ENCODE measurements around the gene CD96. TPM values are rescaled to one million over a fixed set of nuclear protein-coding genes. Genes with fewer than 3 reads are reported as not detected.

CD96 gene
- total and polyA plus RNA-seq, 2 donors (not counting 1 experiment from before 2014, with no cell fraction given): 0.10 TPM; not detected in 1

- Histone ChIP-seq H3K4me2 (ENCODE audit: extremely low read depth, insufficient read depth, low read length) (no peak overlapping the region), H4K20me1 (ENCODE audit: control insufficient read depth, extremely low read depth, insufficient read depth, low read length) (no peaks in the 10 kb centered on the region), H3K4me1 (ENCODE audit: control insufficient read depth, extremely low read depth, insufficient read depth, low read length) (no peaks in the 10 kb centered on the region), H2AFZ (ENCODE audit: low read length) (no peak overlapping the region), H3K36me3 (ENCODE audit: control insufficient read depth, insufficient read depth, low read length) (no peaks in the 10 kb centered on the region), H3K27me3 (ENCODE audit: control insufficient read depth, insufficient read depth, low read length) (no peaks in the 10 kb centered on the region), H3K4me3 (replicated peaks in 1 of 4; ENCODE audit: control extremely low read depth in 1 of 4, insufficient read depth in 1 of 4, low read depth in 3 of 4, low read length in 4 of 4) (no peak overlapping the region), H3K9me3 (ENCODE audit: control insufficient read depth, insufficient read depth, low read depth, low read length) (no peaks in the 10 kb centered on the region), H3K27ac (ENCODE audit: insufficient read depth, low read length) (no peak overlapping the region), H3K9ac (ENCODE audit: insufficient read depth, low read length) (no peak overlapping the region), H3K79me2 (ENCODE audit: control insufficient read depth, insufficient read depth, low read length) (no peaks in the 10 kb centered on the region)
- no peak for DNase-seq (ENCODE audit: low read depth in 2 of 2)
- TF ChIP-seq EZH2 (IDR thresholded peaks at IDR 0.05; ENCODE audit: low read length, missing control alignments): no peak
- TF ChIP-seq, protein P1, sequence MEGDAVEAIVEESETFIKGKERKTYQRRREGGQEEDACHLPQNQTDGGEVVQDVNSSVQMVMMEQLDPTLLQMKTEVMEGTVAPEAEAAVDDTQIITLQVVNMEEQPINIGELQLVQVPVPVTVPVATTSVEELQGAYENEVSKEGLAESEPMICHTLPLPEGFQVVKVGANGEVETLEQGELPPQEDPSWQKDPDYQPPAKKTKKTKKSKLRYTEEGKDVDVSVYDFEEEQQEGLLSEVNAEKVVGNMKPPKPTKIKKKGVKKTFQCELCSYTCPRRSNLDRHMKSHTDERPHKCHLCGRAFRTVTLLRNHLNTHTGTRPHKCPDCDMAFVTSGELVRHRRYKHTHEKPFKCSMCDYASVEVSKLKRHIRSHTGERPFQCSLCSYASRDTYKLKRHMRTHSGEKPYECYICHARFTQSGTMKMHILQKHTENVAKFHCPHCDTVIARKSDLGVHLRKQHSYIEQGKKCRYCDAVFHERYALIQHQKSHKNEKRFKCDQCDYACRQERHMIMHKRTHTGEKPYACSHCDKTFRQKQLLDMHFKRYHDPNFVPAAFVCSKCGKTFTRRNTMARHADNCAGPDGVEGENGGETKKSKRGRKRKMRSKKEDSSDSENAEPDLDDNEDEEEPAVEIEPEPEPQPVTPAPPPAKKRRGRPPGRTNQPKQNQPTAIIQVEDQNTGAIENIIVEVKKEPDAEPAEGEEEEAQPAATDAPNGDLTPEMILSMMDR (conservative IDR thresholded peaks at IDR 0.05 in 1 of 2, IDR thresholded peaks at IDR 0.05 in 1 of 2; ENCODE audit: low read depth in 1 of 2, low read length in 2 of 2): no peak
Observed at GRCh38 chr3:111605493-111605892, 63.5 kb downstream of the CD96 start.

- Histone ChIP-seq H3K4me1 (ENCODE audit: control insufficient read depth, extremely low read depth, insufficient read depth, low read length) (no peaks in the 10 kb centered on the region), H3K36me3 (ENCODE audit: control insufficient read depth, insufficient read depth, low read length) (no peaks in the 10 kb centered on the region), H3K4me3 (replicated peaks in 1 of 4; ENCODE audit: control extremely low read depth in 1 of 4, insufficient read depth in 1 of 4, low read depth in 3 of 4, low read length in 4 of 4) (no peak overlapping the region), H3K79me2 (ENCODE audit: control insufficient read depth, insufficient read depth, low read length) (no peaks in the 10 kb centered on the region), H2AFZ (ENCODE audit: low read length) (no peak overlapping the region), H3K9me3 (ENCODE audit: control insufficient read depth, insufficient read depth, low read depth, low read length) (no peaks in the 10 kb centered on the region), H3K27me3 (ENCODE audit: control insufficient read depth, insufficient read depth, low read length) (no peaks in the 10 kb centered on the region), H3K4me2 (ENCODE audit: extremely low read depth, insufficient read depth, low read length) (no peak overlapping the region), H3K9ac (ENCODE audit: insufficient read depth, low read length) (no peak overlapping the region), H4K20me1 (ENCODE audit: control insufficient read depth, extremely low read depth, insufficient read depth, low read length) (no peaks in the 10 kb centered on the region), H3K27ac (ENCODE audit: insufficient read depth, low read length) (no peak overlapping the region)
- DNase-seq (ENCODE audit: low read depth in 2 of 2): no peak
- no peak for TF ChIP-seq EZH2 (IDR thresholded peaks at IDR 0.05; ENCODE audit: low read length, missing control alignments)
- TF ChIP-seq, protein P1 (conservative IDR thresholded peaks at IDR 0.05 in 1 of 2, IDR thresholded peaks at IDR 0.05 in 1 of 2; ENCODE audit: low read depth in 1 of 2, low read length in 2 of 2): no peak
Observed at GRCh38 chr3:111607240-111607920, 65.4 kb downstream of the CD96 start.

DNA sequence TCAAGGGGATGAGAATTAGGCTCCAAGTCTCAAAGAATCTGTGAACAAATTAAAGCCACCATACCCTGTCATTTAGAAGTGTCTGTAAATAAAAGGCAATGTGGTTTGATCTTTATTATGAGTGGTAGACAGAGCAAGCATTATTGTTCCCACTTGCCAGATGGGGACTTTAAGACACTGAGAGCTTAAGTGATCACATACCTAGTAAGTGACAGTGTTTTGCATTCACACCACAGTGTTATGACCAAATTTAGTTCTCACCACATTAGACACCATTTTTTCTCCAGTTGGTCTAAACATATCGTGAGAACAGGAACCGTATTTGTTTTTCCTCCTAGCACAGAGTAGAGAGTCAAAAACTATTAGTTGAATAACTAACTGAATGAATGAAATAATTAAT lies 66.4 kb downstream of the CD96 start:
- no peaks in the 10 kb centered on the region for H3K4me1 ChIP-seq (ENCODE audit: control insufficient read depth, extremely low read depth, insufficient read depth, low read length)
- no peaks in the 10 kb centered on the region for H3K36me3 ChIP-seq (ENCODE audit: control insufficient read depth, insufficient read depth, low read length)
- H3K27me3 ChIP-seq (ENCODE audit: control insufficient read depth, insufficient read depth, low read length): no peaks in the 10 kb centered on the region
- H3K9me3 ChIP-seq (ENCODE audit: control insufficient read depth, insufficient read depth, low read depth, low read length): no peaks in the 10 kb centered on the region
- TF ChIP-seq EZH2 (IDR thresholded peaks at IDR 0.05; ENCODE audit: low read length, missing control alignments): no peak
- TF ChIP-seq, protein P1 (conservative IDR thresholded peaks at IDR 0.05 in 1 of 2, IDR thresholded peaks at IDR 0.05 in 1 of 2; ENCODE audit: low read depth in 1 of 2, low read length in 2 of 2): no peak
- no peak overlapping the region for H3K4me3 ChIP-seq (replicated peaks in 1 of 4; ENCODE audit: control extremely low read depth in 1 of 4, insufficient read depth in 1 of 4, low read depth in 3 of 4, low read length in 4 of 4)
- H2AFZ ChIP-seq (ENCODE audit: low read length): no peak overlapping the region
- H3K79me2 ChIP-seq (ENCODE audit: control insufficient read depth, insufficient read depth, low read length): no peaks in the 10 kb centered on the region
- H3K4me2 ChIP-seq (ENCODE audit: extremely low read depth, insufficient read depth, low read length): no peak overlapping the region
- no peak overlapping the region for H3K9ac ChIP-seq (ENCODE audit: insufficient read depth, low read length)
- H4K20me1 ChIP-seq (ENCODE audit: control insufficient read depth, extremely low read depth, insufficient read depth, low read length): no peaks in the 10 kb centered on the region
- no peak overlapping the region for H3K27ac ChIP-seq (ENCODE audit: insufficient read depth, low read length)
- no peak for DNase-seq (ENCODE audit: low read depth in 2 of 2)
